H1 (cell line): ENCODE measurements around the gene RCL1. TPM values are rescaled to one million over a fixed set of nuclear protein-coding genes. Genes with fewer than 3 reads are reported as not detected.

ENCODE experiments used
- CTCF ChIA-PET: fragments of 300-600 bp; sonication (Branson Sonifier 250); formaldehyde crosslinking; loops from one replicate; lab custom pipeline; 2021; ENCODE audit not compliant: partially characterized antibody; lab: Charles Lee
- POLR2A ChIA-PET: fragments of 300-600 bp; sonication (Branson Sonifier 250); formaldehyde crosslinking; loops from one replicate; lab custom pipeline; 2021; ENCODE audit warnings: inconsistent platforms; ENCODE audit not compliant: partially characterized antibody; lab: Charles Lee
- DNase-seq, 2 experiments: peaks; one replicate each; pipeline versions ENCODE4 v3.0.0 to v3.0.0-alpha.2; 2010 to 2022; ENCODE audit warnings: low spot score in 2 of 2, low read depth in 1 of 2, mixed read lengths in 1 of 2
- FAIRE-seq: peaks from 2 replicates; lab custom pipeline; 2011; peaks lifted over from hg19 to GRCh38; lab: Jason Lieb, UNC
- H2AFZ ChIP-seq: 2 replicates; pipeline ENCODE4 v1.8.1; 2012; ENCODE audit warnings: low read length, inconsistent platforms
- H2AK5ac ChIP-seq: 2 replicates; pipeline ENCODE4 v1.6.1; 2013; ENCODE audit warnings: low read depth, low read length
- H2BK120ac ChIP-seq: replicated peaks from 2 replicates; pipeline ENCODE3; 2013; ENCODE audit warnings: low read depth, low read length, inconsistent platforms
- H2BK12ac ChIP-seq: 2 replicates; pipeline ENCODE4 v1.6.1; 2013; ENCODE audit warnings: low read depth, low read length
- H2BK15ac ChIP-seq: 2 replicates; pipeline ENCODE4 v1.6.1; 2013; ENCODE audit warnings: low read length
- H2BK20ac ChIP-seq: 2 replicates; pipeline ENCODE4 v1.6.1; 2013; ENCODE audit warnings: low read length
- H2BK5ac ChIP-seq: 2 replicates; pipeline ENCODE4 v1.6.1; 2013; ENCODE audit warnings: low read depth, low read length
- H3K14ac ChIP-seq: 2 replicates; pipeline ENCODE4 v1.6.1; 2013; ENCODE audit warnings: inconsistent platforms; ENCODE audit not compliant: insufficient read length
- H3K18ac ChIP-seq: 2 replicates; pipeline ENCODE4 v1.6.1; 2013; ENCODE audit warnings: low read length; ENCODE audit errors: extremely low read depth
- H3K23ac ChIP-seq: 2 replicates; pipeline ENCODE4 v1.6.1; 2013; ENCODE audit warnings: inconsistent platforms; ENCODE audit not compliant: insufficient read length
- H3K23me2 ChIP-seq: 2 replicates; pipeline ENCODE4 v1.6.1; 2013; ENCODE audit warnings: low read depth, low read length
- H3K27ac ChIP-seq: 2 replicates; pipeline ENCODE4 v1.6.1; 2011; ENCODE audit warnings: low read depth, low read length, inconsistent platforms
- H3K27me3 ChIP-seq, 4 experiments: replicated peaks in 1 of 4; 1 replicate in 1 of 4; 2 replicates in 3 of 4; pipeline versions ENCODE4 v1.6.1 to v1.8.1; 2011 to 2013; ENCODE audit warnings: low read length in 3 of 4, mild to moderate bottlenecking in 3 of 4, inconsistent platforms in 2 of 4, mixed read lengths in 2 of 4, moderate library complexity in 1 of 4; ENCODE audit not compliant: control insufficient read depth in 3 of 4, insufficient read depth in 3 of 4; ENCODE audit errors: extremely low read depth in 1 of 4
- H3K36me3 ChIP-seq, 4 experiments: 2 replicates each; pipeline versions ENCODE4 v1.6.1 to v1.8.1; 2011 to 2013; ENCODE audit warnings: mild to moderate bottlenecking in 4 of 4, low read length in 3 of 4, moderate library complexity in 2 of 4, control low read depth in 1 of 4, inconsistent platforms in 1 of 4; ENCODE audit not compliant: insufficient read depth in 4 of 4, control insufficient read depth in 2 of 4
- H3K4ac ChIP-seq: replicated peaks from 2 replicates; pipeline ENCODE3; 2013; ENCODE audit warnings: low read length, low read depth, mixed read lengths, inconsistent platforms; ENCODE audit not compliant: insufficient read length
- H3K4me1 ChIP-seq, 4 experiments: replicated peaks in 1 of 4; 1 replicate in 1 of 4; 2 replicates in 3 of 4; pipeline versions ENCODE4 v1.6.1 to v1.8.1; 2011 to 2013; ENCODE audit warnings: low read length in 3 of 4, inconsistent platforms in 2 of 4, mixed read lengths in 1 of 4; ENCODE audit not compliant: insufficient read depth in 4 of 4, control insufficient read depth in 3 of 4
- H3K4me2 ChIP-seq, 2 experiments: 2 replicates each; pipeline versions ENCODE4 v1.6.1 to v1.8.1; 2011 to 2013; ENCODE audit warnings: low read depth in 2 of 2, low read length in 2 of 2, control low read depth in 1 of 2, inconsistent platforms in 1 of 2, mild to moderate bottlenecking in 1 of 2; ENCODE audit not compliant: insufficient read depth in 1 of 2
- H3K4me3 ChIP-seq, 4 experiments: fragments of 200-600, 300-600 bp in 1 of 4; sonication (generic), shearing (Covaris generic), sonication (Bioruptor Twin) in 1 of 4; 2 replicates each; pipeline versions ENCODE4 v1.5.1 to v1.8.1; 2011 to 2016; ENCODE audit warnings: low read length in 4 of 4, low read depth in 3 of 4, control low read depth in 2 of 4, inconsistent platforms in 2 of 4, mild to moderate bottlenecking in 2 of 4, mixed read lengths in 1 of 4, moderate library complexity in 1 of 4; ENCODE audit not compliant: insufficient read depth in 2 of 4; ENCODE audit errors: extremely low read depth in 1 of 4
- H3K56ac ChIP-seq: replicated peaks from 2 replicates; pipeline ENCODE3; 2013; ENCODE audit warnings: low read depth, mild to moderate bottlenecking, mixed read lengths, low read length, inconsistent platforms; ENCODE audit not compliant: insufficient read length
- H3K79me1 ChIP-seq: 2 replicates; pipeline ENCODE4 v1.6.1; 2013; ENCODE audit warnings: low read depth, low read length, control low read depth
- H3K79me2 ChIP-seq, 2 experiments: 2 replicates each; pipeline versions ENCODE4 v1.6.1 to v1.8.1; 2012 to 2013; ENCODE audit warnings: low read length in 2 of 2, mild to moderate bottlenecking in 2 of 2, inconsistent platforms in 1 of 2; ENCODE audit not compliant: insufficient read depth in 2 of 2, control insufficient read depth in 1 of 2
- H3K9ac ChIP-seq, 4 experiments: replicated peaks in 1 of 4; 1 replicate in 1 of 4; 2 replicates in 3 of 4; pipeline versions ENCODE4 v1.6.1 to v1.8.1; 2011 to 2013; ENCODE audit warnings: low read depth in 3 of 4, low read length in 3 of 4, control low read depth in 2 of 4, mild to moderate bottlenecking in 2 of 4, moderate library complexity in 2 of 4, inconsistent platforms in 1 of 4; ENCODE audit errors: extremely low read depth in 1 of 4
- H3K9me3 ChIP-seq, 2 experiments: 2 replicates each; pipeline versions ENCODE4 v1.6.1 to v1.8.1; 2012 to 2013; ENCODE audit warnings: mild to moderate bottlenecking in 2 of 2, moderate library complexity in 2 of 2, control low read depth in 1 of 2, inconsistent platforms in 1 of 2, low read depth in 1 of 2, low read length in 1 of 2, mixed read lengths in 1 of 2; ENCODE audit not compliant: insufficient read depth in 2 of 2
- H4K20me1 ChIP-seq, 2 experiments: replicated peaks in 1 of 2; 2 replicates each; pipeline versions ENCODE3 to v1.8.1; 2011 to 2013; ENCODE audit warnings: inconsistent platforms in 2 of 2, low read length in 2 of 2, mild to moderate bottlenecking in 1 of 2; ENCODE audit not compliant: insufficient read depth in 2 of 2, control insufficient read depth in 1 of 2
- H4K5ac ChIP-seq: 2 replicates; pipeline ENCODE4 v1.6.1; 2013; ENCODE audit warnings: low read length, low read depth, mixed read lengths, inconsistent platforms; ENCODE audit not compliant: insufficient read length
- H4K8ac ChIP-seq: 2 replicates; pipeline ENCODE4 v1.8.0; 2013; ENCODE audit warnings: mild to moderate bottlenecking, moderate library complexity, low read length, inconsistent platforms; ENCODE audit not compliant: insufficient read depth; ENCODE audit errors: extremely low read depth
- H4K91ac ChIP-seq: replicated peaks from 2 replicates; pipeline ENCODE3; 2013; ENCODE audit warnings: low read length, mixed read lengths, inconsistent platforms; ENCODE audit not compliant: insufficient read length
- BACH1 ChIP-seq: IDR thresholded peaks from 2 replicates; pipeline ENCODE4 v1.6.1; 2012; ENCODE audit warnings: low read length, improper control_type of control experiment
- CHD2 ChIP-seq: IDR thresholded peaks from 2 replicates; pipeline ENCODE4 v1.6.1; 2012; ENCODE audit warnings: low read length, improper control_type of control experiment
- CREB1 ChIP-seq: IDR thresholded peaks from 2 replicates; pipeline ENCODE4 v1.6.1; 2012; ENCODE audit warnings: inconsistent platforms
- CTBP2 ChIP-seq: IDR thresholded peaks from 2 replicates; pipeline ENCODE4 v1.7.0; 2011; ENCODE audit warnings: borderline replicate concordance, mild to moderate bottlenecking, moderate library complexity, mixed read lengths, low read length; ENCODE audit not compliant: insufficient read depth, insufficient read length
- EP300 ChIP-seq, 2 experiments: IDR thresholded peaks; 1 replicate in 1 of 2; 2 replicates in 1 of 2; pipeline ENCODE4 v1.6.1; 2011 to 2012; ENCODE audit warnings: low read depth in 2 of 2, low read length in 2 of 2, mild to moderate bottlenecking in 2 of 2, borderline replicate concordance in 1 of 2, inconsistent platforms in 1 of 2, moderate library complexity in 1 of 2
- GABPA ChIP-seq: IDR thresholded peaks from 2 replicates; pipeline ENCODE4 v1.6.1; 2011; ENCODE audit warnings: mild to moderate bottlenecking, low read length, moderate library complexity, borderline replicate concordance; ENCODE audit not compliant: insufficient read depth
- KDM5A ChIP-seq: fragments of 200-600 bp; IDR thresholded peaks from 2 replicates; pipeline ENCODE4 v1.7.1; 2012; ENCODE audit warnings: mild to moderate bottlenecking, low read length, inconsistent platforms, mixed read lengths
- RAD21 ChIP-seq, 2 experiments: IDR thresholded peaks in 1 of 2; conservative IDR thresholded peaks in 1 of 2; 2 replicates each; pipeline ENCODE4 v1.6.1; 2011; ENCODE audit warnings: low read depth in 2 of 2, low read length in 2 of 2, improper control_type of control experiment in 1 of 2, inconsistent platforms in 1 of 2, mild to moderate bottlenecking in 1 of 2, moderate library complexity in 1 of 2
- SIN3A ChIP-seq, 2 experiments: IDR thresholded peaks in 1 of 2; conservative IDR thresholded peaks in 1 of 2; 2 replicates each; pipeline ENCODE4 v1.6.1; 2011 to 2012; ENCODE audit warnings: low read length in 2 of 2, improper control_type of control experiment in 1 of 2, low read depth in 1 of 2, mild to moderate bottlenecking in 1 of 2
- SUZ12 ChIP-seq: fragments of 200-600 bp; sonication (generic); IDR thresholded peaks from 2 replicates; pipeline ENCODE4 v1.6.1; 2012; ENCODE audit warnings: mild to moderate bottlenecking, inconsistent platforms, low read length, moderate library complexity, mixed read lengths
- TEAD4 ChIP-seq: IDR thresholded peaks from 2 replicates; pipeline ENCODE4 v1.6.1; 2012; ENCODE audit warnings: low read depth, low read length, inconsistent platforms, mixed read lengths
- WGBS, 2 experiments: shearing (Covaris generic) in 1 of 2; methylation state at CpG; one replicate each; pipeline versions ENCODE4 v1.1.6 to v1.1.7; 2013 to 2015; ENCODE audit warnings: low lambda C conversion rate in 2 of 2, mixed read lengths in 2 of 2, inconsistent platforms in 1 of 2, low coverage in 1 of 2, missing lambda C conversion rate in 1 of 2; ENCODE audit not compliant: insufficient replicate concordance in 2 of 2, insufficient coverage in 1 of 2, insufficient read length in 1 of 2; ENCODE audit errors: extremely low coverage in 1 of 2, missing lambda C conversion rate in 1 of 2; 5-methylcytosine and 5-hydroxymethylcytosine counted together
- polyA plus RNA-seq, 7 experiments: library from polyadenylated mRNA; depleted of rRNA in 3 of 7; stranded (reverse) in 5 of 7; unstranded in 2 of 7; fragments of >200 nt in 5 of 7; fragments of 200-250 nt in 2 of 7; gene quantifications; 1 replicate in 5 of 7; 2 replicates in 1 of 7; 4 replicates in 1 of 7; pipeline versions ENCODE4 v1.2.1 to v1.2.3, GENCODE V29; 2011 to 2013; ENCODE audit warnings: missing spikeins in 2 of 7, mixed read lengths in 2 of 7
- total RNA-seq: library from RNA; stranded (reverse); fragmentation: NEBNext Ultra II Directional; extraction: Animal tissue kit (Norgen Biotek cat#: 25700); gene quantifications from 2 replicates; pipeline ENCODE4 v1.2.1, GENCODE V29; 2021

Gene RCL1
- total and polyA plus RNA-seq, 2 of the 8 experiments (the other 6 are each of a cell fraction or from before 2014, with no cell fraction given) = 21.0 to 29.5 TPM

DNA sequence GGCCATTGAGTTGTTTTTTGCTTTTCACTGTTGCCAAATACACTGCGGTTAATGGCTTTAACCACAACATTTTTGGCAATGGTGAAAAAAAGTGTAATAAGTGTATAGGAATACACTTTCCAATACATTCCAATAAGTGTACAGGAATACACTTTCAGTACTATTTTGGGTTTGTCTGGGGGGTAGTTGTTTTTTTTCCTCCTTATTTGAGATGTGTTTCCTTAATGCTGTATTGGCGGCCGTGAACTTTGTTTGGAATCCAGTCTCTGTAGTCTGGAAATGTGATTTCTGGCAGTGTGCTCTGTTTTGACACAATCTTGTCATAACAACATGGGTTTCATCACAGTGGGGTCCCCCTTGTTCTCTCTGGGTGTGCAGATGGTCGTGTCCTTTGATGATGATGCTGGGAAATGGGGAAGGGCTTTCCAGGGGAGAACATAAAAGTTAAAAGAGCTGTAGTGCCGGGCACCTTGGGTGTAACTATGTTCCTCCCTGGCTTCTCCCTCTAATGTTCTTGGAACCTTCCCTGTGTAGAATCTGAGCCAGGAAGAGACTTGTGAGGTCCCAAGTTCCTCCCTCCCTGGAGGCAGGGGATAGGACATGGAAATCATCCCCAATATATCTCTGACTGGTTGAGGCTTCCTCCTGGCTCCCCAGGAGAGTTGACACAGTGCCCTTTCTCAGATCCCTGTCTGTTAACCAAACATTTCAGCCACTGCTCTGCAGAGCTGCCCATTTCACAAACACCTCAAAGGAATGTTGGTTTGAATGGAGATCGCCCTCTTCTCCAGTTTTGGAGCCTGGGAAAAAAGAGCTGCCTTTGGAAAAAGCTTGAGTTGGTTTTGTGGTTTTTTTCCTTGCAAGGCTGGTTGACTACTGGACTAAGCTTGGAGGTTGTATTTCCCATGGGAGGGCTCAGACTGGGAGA lies 44.8 kb downstream of the RCL1 start:
- ChIA-PET POLR2A (interaction anchor here (0.9 kb wide), 1 partner anchor 10 kb away, joined by 4 read pairs; no protein-coding TSS in a partner anchor), CTCF (interaction anchor here (0.8 to 0.9 kb wide), 3 partner anchors 14 to 86 kb away, joined by 3 read pairs; no protein-coding TSS in a partner anchor)
- H3K23me2 ChIP-seq = no peaks in the 10 kb centered on the region
- no peak for FAIRE-seq
- no peak overlapping the region for H3K18ac ChIP-seq
- H3K14ac ChIP-seq = no peak overlapping the region
- H4K91ac ChIP-seq = no peak overlapping the region
- no peak overlapping the region for H3K23ac ChIP-seq
- H2BK20ac ChIP-seq = no peak overlapping the region
- H3K4ac ChIP-seq = no peak overlapping the region
- no peak for DNase-seq
- H3K36me3 ChIP-seq = peaks cover 6 to 19% (median 10%) of the 10 kb centered on the region in 4 experiments; a peak in 7 of 8 replicates
- peaks cover 2 to 9% of the 10 kb centered on the region in 2 experiments for H4K20me1 ChIP-seq
- 89% methylated on average over 6 of the region's 6 CpGs; no CpG with 5 or more reads in 1 of the 2 experiments for WGBS, 2 experiments
- no peak overlapping the region for H4K5ac ChIP-seq
- no peak overlapping the region for H2BK5ac ChIP-seq
- H4K8ac ChIP-seq = no peak overlapping the region
- H3K4me1 ChIP-seq = no peaks in the 10 kb centered on the region
- H3K4me3 ChIP-seq = no peak overlapping the region
- H2BK120ac ChIP-seq = no peak overlapping the region
- H3K4me2 ChIP-seq = no peak overlapping the region
- H2BK15ac ChIP-seq = no peak overlapping the region
- no peak overlapping the region for H2AK5ac ChIP-seq
- peaks cover 0 to 5% of the 10 kb centered on the region in 2 experiments; a peak in 1 of 4 replicates for H3K79me2 ChIP-seq
- no peaks in the 10 kb centered on the region for H3K9me3 ChIP-seq
- no peaks in the 10 kb centered on the region for H3K27me3 ChIP-seq
- no peak overlapping the region for H3K27ac ChIP-seq
- no peak overlapping the region for H2AFZ ChIP-seq
- H3K9ac ChIP-seq = no peak overlapping the region
- H3K56ac ChIP-seq = no peak overlapping the region
- no peak overlapping the region for H2BK12ac ChIP-seq
- peaks cover 7% of the 10 kb centered on the region for H3K79me1 ChIP-seq
- TF ChIP-seq CHD2 = no peak
- TF ChIP-seq CREB1 = no peak
- TF ChIP-seq CTBP2 = no peak
- no peak for TF ChIP-seq EP300 (IDR thresholded peaks at IDR 0.05; ENCODE audit: borderline replicate concordance in 1 of 2, low read depth in 2 of 2, low read length in 2 of 2)
- no peak for TF ChIP-seq SUZ12
- no peak for TF ChIP-seq BACH1
- TF ChIP-seq GABPA = no peak
- no peak for TF ChIP-seq RAD21 (IDR thresholded peaks at IDR 0.05 in 1 of 2, conservative IDR thresholded peaks at IDR 0.05 in 1 of 2; ENCODE audit: low read depth in 2 of 2, low read length in 2 of 2)
- no peak for TF ChIP-seq KDM5A
- TF ChIP-seq TEAD4 = no peak
- TF ChIP-seq SIN3A (conservative IDR thresholded peaks at IDR 0.05 in 1 of 2, IDR thresholded peaks at IDR 0.05 in 1 of 2; ENCODE audit: low read depth in 1 of 2, low read length in 2 of 2) = no peak
